ENCODE data around the gene UQCRQ.

Gene UQCRQ

DNA sequence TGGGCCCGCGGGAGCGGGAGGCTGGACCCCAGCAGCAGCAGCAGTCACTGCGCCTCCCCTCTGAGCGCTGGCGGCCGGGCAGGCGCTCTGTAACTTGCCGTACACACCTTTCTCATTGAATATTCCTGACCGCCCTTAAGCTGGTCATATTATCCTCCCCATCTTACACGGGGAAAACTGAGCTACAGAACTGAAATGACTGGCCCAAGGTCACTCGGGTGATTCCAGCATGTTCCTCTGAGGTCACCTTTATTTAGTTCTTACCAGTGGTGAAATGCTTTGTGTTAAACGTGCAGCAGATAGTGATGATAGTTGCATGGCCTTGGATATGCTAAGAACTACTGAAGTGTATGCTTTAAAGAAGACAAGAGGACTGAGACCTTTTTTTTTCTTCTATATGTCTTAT is 607 bp downstream of the UQCRQ start:
- in situ Hi-C loops (cut with HindIII; ENCODE audit: low sequenced_read_pairs): no loop called here
- DNase-seq (ENCODE audit: low read depth, low spot score): no peak
- TF ChIP-seq, protein P1, sequence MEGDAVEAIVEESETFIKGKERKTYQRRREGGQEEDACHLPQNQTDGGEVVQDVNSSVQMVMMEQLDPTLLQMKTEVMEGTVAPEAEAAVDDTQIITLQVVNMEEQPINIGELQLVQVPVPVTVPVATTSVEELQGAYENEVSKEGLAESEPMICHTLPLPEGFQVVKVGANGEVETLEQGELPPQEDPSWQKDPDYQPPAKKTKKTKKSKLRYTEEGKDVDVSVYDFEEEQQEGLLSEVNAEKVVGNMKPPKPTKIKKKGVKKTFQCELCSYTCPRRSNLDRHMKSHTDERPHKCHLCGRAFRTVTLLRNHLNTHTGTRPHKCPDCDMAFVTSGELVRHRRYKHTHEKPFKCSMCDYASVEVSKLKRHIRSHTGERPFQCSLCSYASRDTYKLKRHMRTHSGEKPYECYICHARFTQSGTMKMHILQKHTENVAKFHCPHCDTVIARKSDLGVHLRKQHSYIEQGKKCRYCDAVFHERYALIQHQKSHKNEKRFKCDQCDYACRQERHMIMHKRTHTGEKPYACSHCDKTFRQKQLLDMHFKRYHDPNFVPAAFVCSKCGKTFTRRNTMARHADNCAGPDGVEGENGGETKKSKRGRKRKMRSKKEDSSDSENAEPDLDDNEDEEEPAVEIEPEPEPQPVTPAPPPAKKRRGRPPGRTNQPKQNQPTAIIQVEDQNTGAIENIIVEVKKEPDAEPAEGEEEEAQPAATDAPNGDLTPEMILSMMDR (IDR thresholded peaks at IDR 0.05; ENCODE audit: low read depth, low read length): no peak
- peak overlapping the region; percentile 90 for H3K4me3 ChIP-seq (ENCODE audit: low read depth, low read length)

DNA sequence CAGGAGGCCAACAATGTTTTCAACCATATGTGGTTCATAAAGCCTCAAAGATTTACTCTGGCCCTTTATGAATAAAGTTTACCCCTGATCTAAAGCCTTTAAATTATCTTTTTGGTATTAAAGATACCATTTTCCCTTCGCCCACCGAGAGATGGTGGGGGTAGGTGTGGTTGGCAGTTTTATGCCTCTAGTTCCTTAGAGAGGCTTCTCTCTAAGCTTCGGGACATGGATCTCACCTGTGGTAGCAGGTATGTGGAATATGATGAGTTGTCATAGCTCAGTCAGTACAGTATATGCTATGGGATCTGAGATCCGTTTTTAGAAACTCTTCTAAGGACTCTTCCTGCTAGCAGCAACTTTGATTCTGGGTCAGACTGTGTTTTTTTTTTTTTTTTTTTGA is 2.3 kb downstream of the UQCRQ start:
- H3K4me3 ChIP-seq (ENCODE audit: low read depth, low read length): no peak overlapping the region
- TF ChIP-seq, protein P1 (IDR thresholded peaks at IDR 0.05; ENCODE audit: low read depth, low read length): no peak
- in situ Hi-C loops (cut with HindIII; ENCODE audit: low sequenced_read_pairs): no loop called here
- DNase-seq (ENCODE audit: low read depth, low spot score): no peak

DNA sequence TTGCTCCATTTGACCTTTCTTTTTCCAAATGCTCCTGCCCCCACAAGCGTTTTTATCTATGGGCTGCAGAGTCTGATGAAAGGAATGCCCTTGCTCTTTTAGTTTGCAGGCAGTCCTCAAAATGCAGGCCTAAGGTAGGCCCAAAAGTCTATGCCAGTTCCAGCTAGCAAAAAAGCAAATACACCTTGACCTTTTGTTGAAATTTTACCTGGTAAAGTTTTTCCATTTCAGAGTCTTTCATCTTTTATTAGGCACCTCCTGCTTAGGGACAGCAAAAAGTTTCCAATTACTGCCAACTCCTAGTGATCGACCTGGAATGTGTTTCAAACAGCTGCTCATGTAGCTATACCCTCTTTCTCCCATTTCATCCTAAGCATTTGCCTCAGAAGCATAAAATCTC is 4.4 kb downstream of the UQCRQ start:
- H3K4me3 ChIP-seq (ENCODE audit: low read depth, low read length): no peak overlapping the region
- TF ChIP-seq, protein P1 (IDR thresholded peaks at IDR 0.05; ENCODE audit: low read depth, low read length): no peak
- in situ Hi-C loops (cut with HindIII; ENCODE audit: low sequenced_read_pairs): no loop called here
- DNase-seq (ENCODE audit: low read depth, low spot score): no peak

DNA sequence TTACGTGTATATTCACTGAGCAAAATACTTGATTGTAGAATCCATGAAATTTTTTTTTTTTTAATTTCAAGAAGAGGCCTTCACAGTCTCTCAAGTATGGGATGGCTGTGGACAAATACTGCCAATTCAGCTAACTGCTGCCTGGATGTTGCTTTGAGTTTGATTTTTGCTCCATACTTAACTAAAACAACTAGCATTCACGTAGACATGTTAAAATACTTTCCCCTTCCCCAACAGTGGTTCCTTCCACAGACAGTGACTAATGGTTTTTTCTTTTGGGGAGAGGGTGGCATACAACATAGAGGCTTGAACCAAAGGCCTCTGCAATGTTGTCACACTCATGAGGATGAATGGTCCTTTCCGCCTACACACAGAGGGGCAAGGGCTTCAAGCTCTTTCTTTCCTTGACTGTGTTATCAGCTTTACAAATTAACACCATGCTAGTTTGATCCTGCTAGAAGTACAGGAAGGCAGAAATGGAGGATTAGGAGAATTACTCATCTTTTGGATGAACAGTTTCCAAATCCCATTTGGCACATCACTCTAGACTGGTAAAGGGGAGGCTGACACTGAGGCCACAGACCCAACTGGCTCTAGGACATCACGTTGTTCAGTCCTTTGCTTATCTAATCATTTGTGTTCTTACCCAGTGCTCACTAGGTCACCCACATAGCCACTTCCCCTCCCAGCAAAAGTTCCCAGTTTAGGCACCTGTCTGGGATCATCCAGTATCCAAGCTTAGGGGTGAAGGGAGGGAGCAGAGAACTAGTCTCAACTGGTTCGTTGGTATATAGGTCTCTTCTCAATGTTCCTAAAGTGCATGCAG is 5.2 kb downstream of the UQCRQ start:
- in situ Hi-C loops (cut with HindIII; ENCODE audit: low sequenced_read_pairs): no loop called here
- no peak overlapping the region for H3K4me3 ChIP-seq (ENCODE audit: low read depth, low read length)
- TF ChIP-seq, protein P1 (IDR thresholded peaks at IDR 0.05; ENCODE audit: low read depth, low read length): no peak
- no peak for DNase-seq (ENCODE audit: low read depth, low spot score)

DNA sequence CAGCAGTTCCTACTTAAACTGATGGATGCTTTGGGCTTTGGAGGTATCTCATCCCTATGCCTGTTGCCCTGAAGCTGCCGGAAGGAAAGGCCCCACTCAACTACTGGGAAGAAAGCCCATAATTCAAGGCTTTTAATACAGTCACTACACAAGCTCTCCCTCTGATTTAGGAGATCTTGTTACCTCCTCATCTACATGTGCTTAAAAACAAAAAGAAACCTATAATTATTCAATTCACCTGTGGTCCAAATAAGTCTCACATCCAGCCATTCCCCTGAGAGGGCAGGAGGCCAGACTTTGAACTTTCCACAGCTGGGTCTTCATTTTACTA is 6.3 kb downstream of the UQCRQ start:
- in situ Hi-C loops (cut with HindIII; ENCODE audit: low sequenced_read_pairs): no loop called here
- no peak overlapping the region for H3K4me3 ChIP-seq (ENCODE audit: low read depth, low read length)
- TF ChIP-seq, protein P1 (IDR thresholded peaks at IDR 0.05; ENCODE audit: low read depth, low read length): no peak
- DNase-seq (ENCODE audit: low read depth, low spot score): no peak

DNA sequence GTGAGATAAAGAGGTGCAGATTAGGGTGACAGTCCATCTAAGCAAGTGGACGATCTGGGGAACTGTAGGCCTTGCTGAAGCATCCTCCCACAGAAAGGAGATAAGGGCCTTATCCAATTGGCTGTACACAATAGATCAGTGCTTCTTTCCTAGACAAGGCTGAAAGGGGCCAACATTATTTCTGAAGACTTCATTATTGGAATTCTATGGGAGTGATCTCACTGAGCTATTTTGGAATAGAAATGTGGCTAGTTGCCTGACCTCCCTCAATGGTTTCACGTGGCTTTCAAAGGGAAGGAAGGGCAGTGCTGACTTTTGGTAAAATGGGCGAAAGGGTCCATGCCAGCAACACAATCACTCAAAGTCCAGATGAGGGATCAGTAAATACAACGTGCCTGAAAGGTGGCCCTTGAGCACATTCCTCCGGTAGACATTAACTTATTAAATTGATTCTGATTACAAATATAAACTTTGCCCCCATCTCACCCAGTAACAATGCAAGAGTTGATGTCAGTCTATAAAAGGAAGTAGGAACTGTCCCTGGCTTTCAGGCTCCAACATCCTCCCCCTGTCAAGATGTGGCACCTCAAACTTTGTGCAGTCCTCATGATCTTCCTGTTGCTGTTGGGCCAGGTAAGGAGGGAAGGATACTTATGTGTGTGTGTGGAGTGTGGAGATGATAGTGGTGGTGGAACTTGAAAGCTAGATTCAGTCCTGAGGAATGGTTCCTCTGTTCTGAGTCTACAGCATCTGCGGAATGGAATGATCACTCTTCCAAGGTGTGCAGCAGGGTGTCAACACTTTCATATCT is 6.9 kb downstream of the UQCRQ start, which contains the start of gene LEAP2:
Gene LEAP2, plus strand, starts transcription at position 550 of the 811 bp plus-strand sequence. Its CDS starts 27 bp downstream, at position 577.
- no peak within 1 kb of the TSS for H3K4me3 ChIP-seq (ENCODE audit: low read depth, low read length)
- DNase-seq (ENCODE audit: low read depth, low spot score): no peak
- TF ChIP-seq, protein P1 (IDR thresholded peaks at IDR 0.05; ENCODE audit: low read depth, low read length): no peak
- in situ Hi-C loops (cut with HindIII; ENCODE audit: low sequenced_read_pairs): no loop called here

Measured in astrocyte of the spinal cord (primary cell).